BE2C (cell line): ENCODE results near the gene TPI1.
"Not testable (repeated sequence)": the region's sequence is repeated elsewhere in the genome, so short reads cannot be mapped to it uniquely, and the experiment has no call there.

ENCODE experiments used
- DNase-seq: peaks from one replicate; pipeline ENCODE4 v3.0.0-alpha.2; 2020
- H3K27me3 ChIP-seq: fragments of 250-450 bp; sonication (Bioruptor Pico); 2 replicates; pipeline ENCODE4 v1.5.1; 2020; ENCODE audit warnings: mild to moderate bottlenecking
- H3K36me3 ChIP-seq: fragments of 250-450 bp; sonication (Bioruptor Pico); 2 replicates; pipeline ENCODE4 v1.5.1; 2020; ENCODE audit warnings: mild to moderate bottlenecking
- H3K4me1 ChIP-seq: fragments of 250-450 bp; sonication (Bioruptor Pico); 2 replicates; pipeline ENCODE4 v1.5.1; 2020
- H3K4me3 ChIP-seq: 2 replicates; pipeline ENCODE4 v1.5.1; 2011; ENCODE audit warnings: low read depth, low read length
- H3K9me3 ChIP-seq: fragments of 250-450 bp; sonication (Bioruptor Pico); 2 replicates; pipeline ENCODE4 v1.5.1; 2020
- CTCF ChIP-seq: IDR thresholded peaks from 2 replicates; pipeline ENCODE4 v1.5.1; 2012; ENCODE audit warnings: mild to moderate bottlenecking, low read depth, low read length

TPI1 gene

GRCh38 chr12:6868211-6869048 is 1.1 kb downstream of the TPI1 start:
- no peaks in the 10 kb centered on the region for H3K27me3 ChIP-seq
- TF ChIP-seq CTCF = peak; percentile 28; the same call in 1 of the 2 replicates
- no peaks in the 10 kb centered on the region for H3K9me3 ChIP-seq
- H3K36me3 ChIP-seq = peaks cover 57% of the 10 kb centered on the region
- H3K4me1 ChIP-seq = peaks cover 14% of the 10 kb centered on the region
- DNase-seq = no peak
- peak overlapping the region; percentile 99 for H3K4me3 ChIP-seq

GRCh38 chr12:6869049-6870021 is 2.0 kb downstream of the TPI1 start:
- no peaks in the 10 kb centered on the region for H3K9me3 ChIP-seq
- H3K4me3 ChIP-seq = peak overlapping the region; percentile 99
- H3K4me1 ChIP-seq = peaks cover 14% of the 10 kb centered on the region
- TF ChIP-seq CTCF = peak; percentile 93
- DNase-seq = peak; percentile 88
- H3K27me3 ChIP-seq = no peaks in the 10 kb centered on the region
- peaks cover 52% of the 10 kb centered on the region for H3K36me3 ChIP-seq

- Histone ChIP-seq H3K36me3 (peaks cover 43% of the 10 kb centered on the region), H3K4me1 (peaks cover 14% of the 10 kb centered on the region)
- H3K9me3 ChIP-seq, DNase-seq, H3K27me3 ChIP-seq, H3K4me3 ChIP-seq: not testable (repeated sequence)
Observed at GRCh38 chr12:6870304-6870703, 3.0 kb downstream of the TPI1 start.

GRCh38 chr12:6871052-6871957 is 4.0 kb downstream of the TPI1 start:
- TF ChIP-seq CTCF = peak; percentile 8; the same call in 1 of the 2 replicates
- no peaks in the 10 kb centered on the region for H3K27me3 ChIP-seq
- no peaks in the 10 kb centered on the region for H3K9me3 ChIP-seq
- peak; percentile 48 for DNase-seq
- peaks cover 14% of the 10 kb centered on the region for H3K4me1 ChIP-seq
- H3K36me3 ChIP-seq = peaks cover 34% of the 10 kb centered on the region
- peak overlapping the region; percentile 86 for H3K4me3 ChIP-seq

GRCh38 chr12:6872073-6873048 is 5.0 kb downstream of the TPI1 start:
- H3K36me3 ChIP-seq = peaks cover 32% of the 10 kb centered on the region

More at GRCh38 chr12:6872073-6873048, 5.0 kb downstream of the TPI1 start:
- Histone ChIP-seq H3K27me3 (no peaks in the 10 kb centered on the region), H3K4me3 (peak overlapping the region; percentile 86), H3K9me3 (no peaks in the 10 kb centered on the region), H3K4me1 (peaks cover 8% of the 10 kb centered on the region; the same call in 1 of the 2 replicates)
- TF ChIP-seq CTCF = peak; percentile 93
- peak; percentile 92 for DNase-seq
